K562 (cell line): ENCODE results near the gene DUSP9. TPM values are rescaled to one million over a fixed set of nuclear protein-coding genes. Genes with fewer than 3 reads are reported as not detected.
A peak's percentile ranks its signal among the peaks of the same experiment; 100 is the strongest.

ENCODE experiments used
- ATF6 ChIP-seq: sonication (generic); formaldehyde crosslinking; IDR thresholded peaks from 2 replicates; pipeline ENCODE4 v1.4.0; 2020; ENCODE audit warnings: mild to moderate bottlenecking, missing genetic modification reagents
- BACH1 ChIP-seq: fragments of 200-800 bp; sonication (Bioruptor generic); IDR thresholded peaks from 2 replicates; pipeline ENCODE4 v1.6.1; 2016; ENCODE audit warnings: missing genetic modification characterization, missing compliant biosample characterization
- BMI1 ChIP-seq: fragments of 150-350 bp; IDR thresholded peaks from 2 replicates; pipeline ENCODE4 v1.6.1; 2014; ENCODE audit warnings: low read length
- CXXC5 ChIP-seq: fragments of 250-450 bp; sonication (Bioruptor Pico); IDR thresholded peaks from 2 replicates; pipeline ENCODE4 v1.8.0; 2022; ENCODE audit warnings: inconsistent platforms, mild to moderate bottlenecking, moderate library complexity
- EGR1 ChIP-seq: fragments of 450-650 bp; conservative IDR thresholded peaks from 2 replicates; pipeline ENCODE4 v1.6.1; 2017; ENCODE audit warnings: mild to moderate bottlenecking
- ETV5 ChIP-seq: sonication (generic); formaldehyde crosslinking; IDR thresholded peaks from 2 replicates; pipeline ENCODE4 v1.4.0; 2020; ENCODE audit warnings: low read depth, mild to moderate bottlenecking, missing genetic modification reagents
- GATAD2A ChIP-seq: fragments of 450-650 bp; IDR thresholded peaks from 2 replicates; pipeline ENCODE4 v1.6.1; 2017
- HDAC3 ChIP-seq: fragments of 450-650 bp; IDR thresholded peaks from 2 replicates; pipeline ENCODE4 v1.6.1; 2018; ENCODE audit warnings: borderline replicate concordance, mild to moderate bottlenecking, moderate library complexity; ENCODE audit not compliant: partially characterized antibody
- HNRNPK ChIP-seq: fragments of 200-400 bp; formaldehyde crosslinking; IDR thresholded peaks from one replicate; pipeline ENCODE4 v1.6.1; 2018; ENCODE audit warnings: mild to moderate bottlenecking, low read depth, low read length; ENCODE audit not compliant: poor library complexity, severe bottlenecking
- KAT8 ChIP-seq: fragments of 450-650 bp; IDR thresholded peaks from 2 replicates; pipeline ENCODE4 v1.6.1; 2016; ENCODE audit warnings: low read depth, mild to moderate bottlenecking
- MAX ChIP-seq: sonication (generic); formaldehyde crosslinking; IDR thresholded peaks from 2 replicates; pipeline ENCODE4 v1.9.0; 2022; ENCODE audit warnings: mild to moderate bottlenecking, missing genetic modification reagents
- MECOM ChIP-seq: fragments of 250-450 bp; sonication (Bioruptor Pico); IDR thresholded peaks from 2 replicates; pipeline ENCODE4 v1.8.0; 2022; ENCODE audit warnings: inconsistent platforms
- MED1 ChIP-seq: sonication (generic); formaldehyde crosslinking; IDR thresholded peaks from 2 replicates; pipeline ENCODE4 v1.8.1; 2023; ENCODE audit warnings: missing genetic modification reagents, borderline replicate concordance
- MITF ChIP-seq: IDR thresholded peaks from 2 replicates; pipeline ENCODE4 v1.6.1; 2014; ENCODE audit warnings: antibody characterized with exemption
- MYC ChIP-seq, 2 experiments: fragments of 250-450 bp in 1 of 2; sonication (Bioruptor Pico) in 1 of 2; IDR thresholded peaks; 2 replicates each; pipeline versions ENCODE4 v1.5.1 to v1.6.1; 2012 to 2021; ENCODE audit warnings: low read depth in 2 of 2, borderline replicate concordance in 1 of 2, improper control_type of control experiment in 1 of 2, low read length in 1 of 2, mild to moderate bottlenecking in 1 of 2, moderate library complexity in 1 of 2
- NRF1 ChIP-seq, 2 experiments: fragments of 450-650 bp; IDR thresholded peaks in 1 of 2; conservative IDR thresholded peaks in 1 of 2; 2 replicates each; pipeline ENCODE4 v1.6.1; 2014; ENCODE audit warnings: mild to moderate bottlenecking in 2 of 2
- OTX1 ChIP-seq: fragments of 450-650 bp; formaldehyde crosslinking; IDR thresholded peaks from 2 replicates; pipeline ENCODE4 v1.4.0; 2022; ENCODE audit warnings: mild to moderate bottlenecking
- POLR2A ChIP-seq: fragments of 450-650 bp; conservative IDR thresholded peaks from 2 replicates; pipeline ENCODE4 v1.6.1; 2016
- SP1 ChIP-seq: sonication (generic); formaldehyde crosslinking; IDR thresholded peaks from 2 replicates; pipeline ENCODE4 v1.8.1; 2022; ENCODE audit warnings: mild to moderate bottlenecking, missing genetic modification reagents
- SRSF7 ChIP-seq: fragments of 200-400 bp; formaldehyde crosslinking; optimal IDR thresholded peaks from 2 replicates; pipeline ENCODE3; 2017; ENCODE audit warnings: mild to moderate bottlenecking, low read depth, low read length
- SUPT5H ChIP-seq: fragments of 450-650 bp; IDR thresholded peaks from 2 replicates; pipeline ENCODE4 v1.6.1; 2016
- ZBTB34 ChIP-seq: fragments of 250-450 bp; sonication (Bioruptor Pico); IDR thresholded peaks from 2 replicates; pipeline ENCODE4 v1.8.0; 2021; ENCODE audit warnings: mild to moderate bottlenecking, moderate library complexity
- ZNF347 ChIP-seq: fragments of 450-650 bp; formaldehyde crosslinking; IDR thresholded peaks from 2 replicates; pipeline ENCODE4 v1.4.0; 2020; ENCODE audit warnings: low read depth, mild to moderate bottlenecking, moderate library complexity
- ZNF57 ChIP-seq: fragments of 450-650 bp; formaldehyde crosslinking; IDR thresholded peaks from 2 replicates; pipeline ENCODE4 v1.4.0; 2020; ENCODE audit warnings: mild to moderate bottlenecking, moderate library complexity
- ZNF717 ChIP-seq: fragments of 250-450 bp; sonication (Bioruptor Pico); IDR thresholded peaks from 2 replicates; pipeline ENCODE4 v1.5.0; 2021
- polyA plus RNA-seq, 8 experiments: library from polyadenylated mRNA; depleted of rRNA in 4 of 8; stranded (reverse) in 5 of 8; unstranded in 3 of 8; fragments of >200 nt; fragmentation: Nextera tagmentation in 2 of 8; fragmentation: Illumina TruSeq in 1 of 8; extraction: Ambion mirVana in 2 of 8; extraction: Trizol in 1 of 8; gene quantifications; 2 replicates each; pipeline versions ENCODE4 v1.2.1 to v1.2.3, GENCODE V29; 2011 to 2014; ENCODE audit warnings: inconsistent platforms in 1 of 8, missing spikeins in 1 of 8
- total RNA-seq, 7 experiments: library from RNA; depleted of rRNA in 6 of 7; stranded (reverse); fragments of >200 nt in 6 of 7; fragmentation: Illumina TruSeq in 2 of 7; extraction: Trizol in 2 of 7; gene quantifications; 2 replicates each; pipeline versions ENCODE4 v1.2.1 to v1.2.3, GENCODE V29; 2011 to 2021; ENCODE audit warnings: low replicate concordance in 1 of 7

The DUSP9 gene
- total and polyA plus RNA-seq, 9 of the 15 experiments (the other 6 are each of a cell fraction or from before 2014, with no cell fraction given): 0.11 to 14.1 (median 5.5) TPM

- TF ChIP-seq ZBTB34 (CRISPR knock-in tag) (no peak), EGR1 (peak; percentile 94), SUPT5H (no peak), ETV5 (no peak), BMI1 (no peak), ZNF57 (CRISPR knock-in tag) (no peak), CXXC5 (CRISPR knock-in tag) (no peak), MYC (IDR thresholded peaks at IDR 0.05; ENCODE audit: low read depth, low read length) (no peak), MYC (CRISPR knock-in tag; IDR thresholded peaks at IDR 0.05; ENCODE audit: borderline replicate concordance, low read depth) (no peak), NRF1 (conservative IDR thresholded peaks at IDR 0.05 in 1 of 2, IDR thresholded peaks at IDR 0.05 in 1 of 2) (peak in 1 of 2 experiments; percentile 30; a peak in 2 of 4 replicates), SP1 (CRISPR knock-in tag) (no peak), ATF6 (CRISPR knock-in tag) (no peak), MECOM (CRISPR knock-in tag) (no peak), SRSF7 (no peak), KAT8 (no peak), ZNF717 (no peak), HNRNPK (no peak), MED1 (CRISPR knock-in tag) (no peak), MITF (no peak), BACH1 (tag) (no peak), MAX (CRISPR knock-in tag) (no peak), HDAC3 (no peak), ZNF347 (CRISPR knock-in tag) (no peak), OTX1 (CRISPR knock-in tag) (no peak), POLR2A (no peak), GATAD2A (no peak)
Measured at GRCh38 chrX:153672531-153673427, 25.8 kb downstream of the DUSP9 start (continued).
